Hematopoietic multipotent progenitor cell (in vitro differentiated cells): ENCODE data around the gene CRISP2. TPM values are rescaled to one million over a fixed set of nuclear protein-coding genes. Genes with fewer than 3 reads are reported as not detected.
"Not testable (repeated sequence)": the region's sequence is repeated elsewhere in the genome, so short reads cannot be mapped to it uniquely, and the experiment has no call there.

Experiments
- DNase-seq, 3 donors: peaks; one replicate each; pipeline ENCODE4 v3.0.0-alpha.2; 2011 to 2015; ENCODE audit warnings: low read depth in 2 of 3, low spot score in 2 of 3
- total RNA-seq: library from RNA; depleted of rRNA; stranded (reverse); fragments of >200 nt; gene quantifications from one replicate; pipeline ENCODE4 v1.2.3, GENCODE V29; 2012

The CRISP2 gene, protein sequence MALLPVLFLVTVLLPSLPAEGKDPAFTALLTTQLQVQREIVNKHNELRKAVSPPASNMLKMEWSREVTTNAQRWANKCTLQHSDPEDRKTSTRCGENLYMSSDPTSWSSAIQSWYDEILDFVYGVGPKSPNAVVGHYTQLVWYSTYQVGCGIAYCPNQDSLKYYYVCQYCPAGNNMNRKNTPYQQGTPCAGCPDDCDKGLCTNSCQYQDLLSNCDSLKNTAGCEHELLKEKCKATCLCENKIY
- under 0.01 TPM for total RNA-seq

DNA sequence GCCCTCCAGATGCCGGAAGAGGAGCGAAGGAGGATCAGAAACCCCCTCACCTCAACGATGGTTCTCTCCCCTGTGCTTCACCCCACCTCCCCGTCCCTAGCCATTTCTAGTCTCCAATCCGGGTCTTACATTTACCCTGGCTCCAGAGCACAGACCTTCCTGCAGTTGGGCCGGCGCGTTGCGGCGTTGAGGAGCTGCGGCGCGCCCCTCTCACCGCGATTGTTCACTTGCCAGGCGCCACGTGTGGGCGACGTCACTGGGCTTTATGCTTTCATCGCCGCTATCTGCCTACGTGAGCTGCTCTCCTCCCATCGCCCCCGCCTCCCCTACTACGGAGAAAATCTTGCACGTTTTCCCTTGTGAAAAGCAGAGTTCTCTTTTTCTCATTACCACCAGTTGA, at the start of gene CRISP2:
Gene CRISP2, minus strand, starts transcription at position 198 of the 400 bp plus-strand sequence. CDS start 4,347 bp downstream, outside the sequence.
- peak in 2 of 3 donors; percentile 5 to 26 for DNase-seq

DNA sequence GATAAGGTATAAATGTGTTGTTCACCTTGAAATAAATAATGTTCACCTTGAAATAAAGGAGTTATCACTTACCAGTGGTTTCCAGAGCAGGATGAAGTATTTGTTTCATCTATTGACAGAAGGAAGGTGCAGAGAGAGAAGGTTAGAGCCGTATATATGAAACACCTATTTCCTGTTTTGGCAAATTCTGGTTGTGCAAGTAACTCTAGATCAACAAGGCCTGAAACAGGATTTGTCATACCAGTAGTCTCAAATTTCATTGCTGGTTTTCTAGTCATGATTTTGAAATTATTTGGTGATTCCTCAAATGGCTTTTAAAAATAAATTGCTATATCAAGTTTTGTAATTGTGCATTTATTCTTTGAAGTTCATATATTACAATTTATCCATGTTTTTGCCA, 30.9 kb upstream of the CRISP2 start, which contains the start of gene CRISP3:
Gene CRISP3, minus strand, starts transcription at position 130 of the 400 bp plus-strand sequence. Its CDS starts 21 bp downstream, at position 109.
- DNase-seq, result no peak

DNA sequence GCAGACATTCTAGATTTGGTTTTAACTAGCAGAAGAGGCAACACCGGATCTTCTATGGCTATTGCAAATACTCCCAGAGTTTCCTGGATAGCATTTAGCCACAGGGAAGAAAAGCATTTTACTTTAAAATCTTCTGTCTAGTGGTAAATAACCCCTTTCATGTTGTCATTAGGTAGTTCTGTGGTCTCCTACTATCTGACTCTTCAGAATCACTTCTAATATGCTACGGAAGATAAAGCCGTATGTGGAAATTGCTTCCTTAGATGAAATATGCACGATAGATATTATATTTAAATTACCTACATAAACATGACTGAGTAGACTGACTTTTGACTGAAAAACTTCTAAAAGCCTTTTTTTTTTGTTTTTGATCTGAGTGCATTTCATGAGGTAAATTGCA, 30.1 kb upstream of the CRISP2 start:
- no peak for DNase-seq

- no peak for DNase-seq
These were observed 26.1 kb upstream of the CRISP2 start for GRCh38 chr6:49739423-49739822.

DNA sequence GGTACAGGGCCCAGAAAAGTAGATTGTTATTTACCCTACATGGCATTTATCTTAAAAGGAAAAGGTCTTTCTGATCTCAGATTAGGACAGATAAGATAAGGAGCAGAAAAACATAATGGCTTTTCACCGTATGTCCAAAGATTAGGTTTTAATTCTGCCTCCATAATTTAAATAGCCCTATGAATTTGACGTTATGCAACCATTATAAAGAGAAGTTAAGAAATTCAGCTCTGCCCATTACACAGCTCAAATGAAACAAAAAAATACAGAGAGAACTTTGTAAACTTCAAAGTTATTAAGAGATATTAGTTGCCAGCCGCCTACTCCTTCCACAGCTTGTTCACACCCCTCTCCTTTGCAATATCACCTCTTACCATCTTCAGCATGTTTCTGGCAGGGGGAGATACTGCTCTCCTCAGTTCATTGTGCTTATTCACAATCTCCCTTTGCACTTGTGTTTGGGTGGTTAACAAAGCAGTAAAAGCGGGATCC, 22.7 kb upstream of the CRISP2 start:
- DNase-seq, result peak in 1 of 3 donors; percentile 8

DNA sequence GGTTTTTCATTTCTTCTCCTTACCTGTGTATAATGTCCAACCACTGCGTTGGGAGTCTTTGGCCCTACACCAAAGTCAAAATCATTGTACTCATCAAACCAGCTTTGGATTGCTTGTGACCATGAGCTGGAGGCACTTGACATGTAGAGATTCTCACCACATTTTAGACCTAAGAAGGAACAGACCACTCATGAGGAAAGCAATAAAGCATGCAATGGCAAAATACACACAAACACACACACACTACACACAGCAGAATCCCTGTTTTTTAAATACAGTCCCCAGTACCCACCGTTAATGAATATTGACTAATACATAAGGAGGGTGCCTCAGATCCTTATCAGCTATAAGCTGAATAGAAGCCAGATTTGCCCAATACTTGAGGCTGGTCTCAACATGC, 20.3 kb upstream of the CRISP2 start:
- DNase-seq, result no peak

- no peak for DNase-seq
These were observed 19.4 kb upstream of the CRISP2 start for GRCh38 chr6:49732781-49733180.

GRCh38 chr6:49730251-49730650, 16.9 kb upstream of the CRISP2 start:
- peak in 1 of 3 donors; percentile 38 for DNase-seq

GRCh38 chr6:49723917-49724316, 10.6 kb upstream of the CRISP2 start:
- not testable (repeated sequence) for DNase-seq

GRCh38 chr6:49721297-49721696, 8.0 kb upstream of the CRISP2 start:
- DNase-seq, result no peak

DNA sequence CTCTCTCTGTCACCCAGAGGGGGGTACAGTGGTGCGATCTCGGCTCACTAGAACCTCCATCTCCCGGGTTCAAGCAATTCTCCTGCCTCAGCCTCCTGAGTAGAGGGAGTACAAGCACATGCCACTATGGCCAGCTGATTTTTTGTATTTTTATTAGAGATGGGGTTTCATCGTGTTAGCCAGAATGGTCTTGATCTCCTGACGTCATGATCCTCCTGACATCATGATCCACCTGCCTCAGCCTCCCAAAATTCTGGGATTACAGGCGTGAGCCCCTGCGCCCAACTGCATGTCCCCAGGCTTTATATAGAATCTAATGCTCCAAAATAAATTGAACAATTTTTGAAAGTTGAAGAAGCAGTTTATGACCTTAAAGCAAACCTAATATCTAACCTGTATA, 7.0 kb upstream of the CRISP2 start:
- no peak for DNase-seq

- DNase-seq, result no peak
These were observed 14.9 kb downstream of the CRISP2 start for GRCh38 chr6:49698478-49698877.

- peak in 1 of 3 donors; percentile 12 for DNase-seq
These were observed 19.8 kb downstream of the CRISP2 start for GRCh38 chr6:49693512-49693911.

GRCh38 chr6:49692534-49692933, 20.8 kb downstream of the CRISP2 start:
- DNase-seq, result no peak

GRCh38 chr6:49676671-49677281, 36.6 kb downstream of the CRISP2 start:
- no peak for DNase-seq

DNA sequence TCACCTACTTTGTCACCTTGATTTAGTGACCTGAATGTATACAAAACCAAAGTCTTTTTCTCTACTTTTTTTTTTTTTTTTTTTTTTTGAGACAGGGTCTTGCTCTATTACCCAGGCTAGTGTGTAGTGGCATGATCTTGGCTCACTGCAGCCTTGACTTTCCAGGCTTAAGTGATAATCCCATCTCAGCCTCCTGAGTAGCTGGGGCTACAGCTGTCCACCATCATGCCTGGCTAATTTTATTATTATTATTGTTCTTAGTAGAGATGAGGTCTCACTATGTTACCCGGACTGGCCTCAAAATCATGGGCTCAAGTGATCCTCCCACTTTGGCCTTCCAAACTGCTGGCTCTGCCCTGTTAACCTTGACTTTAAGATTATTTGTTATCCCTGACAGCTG, 37.5 kb downstream of the CRISP2 start:
- DNase-seq, result no peak

DNA sequence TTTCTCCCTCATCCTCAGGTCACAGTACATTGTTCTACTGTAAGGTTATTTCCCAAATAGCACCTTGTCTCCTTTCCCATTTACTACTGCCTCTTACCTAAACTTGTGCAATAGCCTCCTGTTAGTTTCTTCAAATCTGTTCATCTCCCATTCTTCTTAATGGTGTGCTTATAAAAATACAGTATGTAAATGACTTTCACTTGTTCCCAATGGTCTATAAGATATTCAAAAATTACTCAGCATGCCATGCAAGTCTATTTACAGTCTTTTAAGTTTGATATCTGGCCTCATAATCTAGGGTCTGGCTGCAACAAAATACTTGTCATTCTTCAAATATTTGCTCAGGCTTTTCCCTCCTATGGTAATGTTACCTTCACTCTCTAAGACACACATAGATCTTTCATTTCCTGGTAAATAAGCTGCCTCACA, 45.2 kb downstream of the CRISP2 start:
- no peak for DNase-seq

- DNase-seq, result peak in 1 of 3 donors; percentile 46
These were observed 46.2 kb downstream of the CRISP2 start for GRCh38 chr6:49666930-49667757.

DNA sequence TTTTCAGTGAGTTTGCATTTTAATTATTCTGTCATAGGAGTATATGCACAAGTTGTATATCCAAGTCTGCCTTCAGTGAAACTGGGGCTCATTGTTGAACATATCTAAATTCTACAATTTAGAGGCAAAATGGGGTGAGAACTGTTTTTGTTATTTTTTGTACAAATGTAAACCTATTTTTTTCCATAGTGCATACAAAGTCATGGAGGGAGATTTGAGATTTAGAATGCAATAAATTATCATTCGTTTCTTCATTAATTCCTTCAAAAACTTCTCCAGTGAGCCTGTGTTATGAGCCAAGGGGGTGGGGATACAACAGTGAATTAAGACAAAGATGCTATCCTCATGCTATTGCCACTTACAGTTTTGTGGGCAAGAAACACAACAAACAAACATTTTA, 46.9 kb downstream of the CRISP2 start:
- DNase-seq, result no peak

DNA sequence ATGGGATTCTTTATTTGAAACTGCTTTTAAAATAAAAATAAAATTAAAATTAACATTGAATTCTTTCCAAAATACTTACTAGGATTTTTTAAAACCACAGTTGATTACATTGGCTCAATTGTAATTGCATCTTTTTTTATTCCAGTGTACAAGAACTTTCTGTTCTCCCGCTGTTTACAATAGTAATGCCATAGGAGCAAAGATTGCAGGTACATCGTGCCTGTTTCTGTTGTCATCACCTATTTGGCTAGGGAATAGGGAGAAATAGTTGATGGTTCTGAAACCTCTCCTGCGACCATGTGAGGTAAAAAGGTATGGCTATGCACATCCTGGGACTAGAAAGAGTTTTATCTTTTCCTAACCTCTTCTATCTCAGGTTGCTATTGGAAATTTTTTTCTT, 48.5 kb downstream of the CRISP2 start:
- DNase-seq, result no peak

- not testable (repeated sequence) for DNase-seq
These were observed 49.3 kb downstream of the CRISP2 start for GRCh38 chr6:49664054-49664453.
